ENCODE data around the gene GOLGA6B.
"Not testable (repeated sequence)": the region's sequence is repeated elsewhere in the genome, so short reads cannot be mapped to it uniquely, and the experiment has no call there.

- not testable (repeated sequence) for TF ChIP-seq NFRKB (IDR thresholded peaks at IDR 0.05); L3MBTL2 (conservative IDR thresholded peaks at IDR 0.05); SUZ12 (IDR thresholded peaks at IDR 0.05); LEF1 (IDR thresholded peaks at IDR 0.05; ENCODE audit: borderline replicate concordance); HDGF (IDR thresholded peaks at IDR 0.05; ENCODE audit: borderline replicate concordance); SP1 (IDR thresholded peaks at IDR 0.05); ELF4 (IDR thresholded peaks at IDR 0.05); FOXK2 (IDR thresholded peaks at IDR 0.05); BHLHE40 (IDR thresholded peaks at IDR 0.05; ENCODE audit: borderline replicate concordance); CTBP1 (IDR thresholded peaks at IDR 0.05; ENCODE audit: borderline replicate concordance); FOXM1 (IDR thresholded peaks at IDR 0.05; ENCODE audit: borderline replicate concordance); ARNT (IDR thresholded peaks at IDR 0.05); FOXA1 (IDR thresholded peaks at IDR 0.05)
Observed at GRCh38 chr15:72608084-72608483, 46.4 kb upstream of the GOLGA6B start.
